Hepatocyte (in vitro differentiated cells): ENCODE data around the gene NCOA7. TPM values are rescaled to one million over a fixed set of nuclear protein-coding genes. Genes with fewer than 3 reads are reported as not detected.
A peak's percentile ranks its signal among the peaks of the same experiment; 100 is the strongest.
"Not testable (repeated sequence)": the region's sequence is repeated elsewhere in the genome, so short reads cannot be mapped to it uniquely, and the experiment has no call there.

ENCODE experiments used
- DNase-seq: peaks from one replicate; pipeline ENCODE4 v3.0.0-alpha.2; 2016; ENCODE audit warnings: low spot score
- H2AFZ ChIP-seq: fragments of 200-600 bp; sonication (generic); 2 replicates; pipeline ENCODE4 v1.6.0; 2016; ENCODE audit warnings: antibody characterized with exemption, mild to moderate bottlenecking
- H3K27ac ChIP-seq: fragments of 200-600 bp; sonication (generic); 2 replicates; pipeline ENCODE4 v1.5.1; 2016; ENCODE audit warnings: mild to moderate bottlenecking
- H3K27me3 ChIP-seq: fragments of 200-600 bp; sonication (generic); 2 replicates; pipeline ENCODE4 v1.6.1; 2016
- H3K36me3 ChIP-seq: fragments of 200-600 bp; sonication (generic); replicated peaks from 2 replicates; pipeline ENCODE4 v1.5.1; 2016; ENCODE audit warnings: low read depth; ENCODE audit not compliant: insufficient read depth
- H3K4me1 ChIP-seq: fragments of 200-600 bp; sonication (generic); 2 replicates; pipeline ENCODE4 v1.5.1; 2016; ENCODE audit warnings: mild to moderate bottlenecking, moderate library complexity; ENCODE audit not compliant: insufficient read depth
- H3K4me2 ChIP-seq: fragments of 200-600 bp; sonication (generic); 2 replicates; pipeline ENCODE4 v1.6.0; 2016
- H3K4me3 ChIP-seq: fragments of 200-600 bp; sonication (generic); 2 replicates; pipeline ENCODE4 v1.5.1; 2016; ENCODE audit warnings: mild to moderate bottlenecking
- H3K79me2 ChIP-seq: fragments of 200-600 bp; sonication (generic); 2 replicates; pipeline ENCODE4 v1.6.0; 2017; ENCODE audit warnings: mild to moderate bottlenecking
- H3K9me2 ChIP-seq: fragments of 200-600 bp; sonication (generic); replicated peaks from 2 replicates; pipeline ENCODE4 v1.6.0; 2017; ENCODE audit warnings: mild to moderate bottlenecking; ENCODE audit not compliant: insufficient read depth
- H3K9me3 ChIP-seq: fragments of 200-600 bp; sonication (generic); 2 replicates; pipeline ENCODE4 v1.5.1; 2016; ENCODE audit warnings: low read depth, mild to moderate bottlenecking
- H4K20me1 ChIP-seq: fragments of 200-600 bp; sonication (generic); 2 replicates; pipeline ENCODE4 v1.6.0; 2016; ENCODE audit warnings: mild to moderate bottlenecking; ENCODE audit not compliant: insufficient read depth, poor library complexity, severe bottlenecking
- CTCF ChIP-seq: fragments of 200-600 bp; sonication (generic); IDR thresholded peaks from 2 replicates; pipeline ENCODE4 v1.5.1; 2016; ENCODE audit warnings: antibody characterized with exemption, mild to moderate bottlenecking; ENCODE audit not compliant: poor library complexity
- EZH2 ChIP-seq: fragments of 200-600 bp; sonication (generic); IDR thresholded peaks from 2 replicates; pipeline ENCODE4 v1.6.1; 2016; ENCODE audit warnings: antibody characterized with exemption, mild to moderate bottlenecking, borderline replicate concordance
- EZH2phosphoT487 ChIP-seq: fragments of 200-600 bp; sonication (generic); IDR thresholded peaks from one replicate; pipeline ENCODE4 v1.6.1; 2018; ENCODE audit warnings: antibody characterized with exemption, mild to moderate bottlenecking, low read depth, moderate library complexity; ENCODE audit not compliant: unreplicated experiment, severe bottlenecking
- WGBS: methylation state at CpG from one replicate; pipeline ENCODE4 v1.1.6; 2016; ENCODE audit warnings: low lambda C conversion rate; ENCODE audit errors: missing lambda C conversion rate; 5-methylcytosine and 5-hydroxymethylcytosine counted together
- polyA plus RNA-seq: library from polyadenylated mRNA; unstranded; fragments of >200 nt; fragmentation: Nextera tagmentation; extraction: Ambion mirVana; gene quantifications from 2 replicates; pipeline ENCODE4 v1.2.1, GENCODE V29; 2016
- total RNA-seq: library from RNA; depleted of rRNA; stranded (reverse); fragments of >200 nt; gene quantifications from 2 replicates; pipeline ENCODE4 v1.2.3, GENCODE V29; 2014

Gene NCOA7
- total and polyA plus RNA-seq, 2 experiments from 2014 or later = 17.3 to 42.0 TPM

DNA sequence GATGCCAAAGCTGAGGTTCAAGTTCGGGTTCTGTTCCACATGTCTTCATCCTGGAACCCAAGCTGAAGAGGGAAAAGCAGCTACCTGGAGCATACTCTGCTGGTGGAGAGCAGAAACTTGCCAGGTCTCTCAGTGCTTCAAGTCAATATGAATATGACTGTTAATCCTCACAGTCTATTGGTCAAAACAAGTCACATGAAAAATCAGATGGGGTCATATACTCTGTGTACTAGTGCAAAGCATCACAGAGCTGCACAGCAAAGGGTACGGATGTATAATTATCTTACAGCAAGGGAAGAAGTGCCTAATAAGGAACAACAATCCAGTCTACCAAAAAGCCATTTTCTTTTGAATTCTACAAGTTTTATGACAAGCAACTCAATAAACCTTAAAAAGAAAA, 11.6 kb downstream of the NCOA7 start:
- no peaks in the 10 kb centered on the region for H3K27me3 ChIP-seq
- no peak overlapping the region for H3K27ac ChIP-seq
- H3K4me2 ChIP-seq = no peak overlapping the region
- no peaks in the 10 kb centered on the region for H3K9me2 ChIP-seq
- no peaks in the 10 kb centered on the region for H3K9me3 ChIP-seq
- no peaks in the 10 kb centered on the region for H3K4me1 ChIP-seq
- TF ChIP-seq EZH2 (no peak), EZH2phosphoT487 (no peak)
- H2AFZ ChIP-seq = no peak overlapping the region
- WGBS = 98% methylated on average over 2 of the region's 2 CpGs
- H3K4me3 ChIP-seq = no peak overlapping the region
- H4K20me1 ChIP-seq = no peaks in the 10 kb centered on the region
- peaks cover 36% of the 10 kb centered on the region for H3K79me2 ChIP-seq
- no peak for DNase-seq
- no peaks in the 10 kb centered on the region for H3K36me3 ChIP-seq

DNA sequence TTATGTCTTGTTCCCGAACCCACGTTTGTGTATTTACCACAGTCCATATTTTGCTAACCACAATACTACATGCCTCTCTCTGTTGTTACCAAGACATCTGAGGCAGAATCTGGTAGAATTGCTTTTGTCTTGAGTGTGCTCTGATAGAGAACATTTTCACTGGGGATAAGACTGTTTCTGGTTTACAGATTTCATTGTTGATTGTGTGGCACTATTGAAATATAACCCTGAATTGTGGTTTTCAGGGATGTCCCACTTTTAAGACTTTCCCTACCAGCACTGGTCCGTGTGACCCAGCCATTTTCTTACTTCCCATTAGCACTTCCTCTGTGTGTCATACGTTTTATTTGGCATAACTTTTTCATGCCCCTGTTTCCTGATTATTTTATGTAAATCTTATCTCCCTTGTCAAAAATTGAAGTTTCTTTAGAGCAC, 12.2 kb downstream of the NCOA7 start:
- Histone ChIP-seq H3K4me3 (no peak overlapping the region), H3K27ac (no peak overlapping the region), H3K36me3 (no peaks in the 10 kb centered on the region), H3K9me3 (no peaks in the 10 kb centered on the region), H3K79me2 (peaks cover 37% of the 10 kb centered on the region), H3K9me2 (no peaks in the 10 kb centered on the region), H2AFZ (no peak overlapping the region), H3K4me2 (no peak overlapping the region), H3K27me3 (no peaks in the 10 kb centered on the region), H3K4me1 (no peaks in the 10 kb centered on the region), H4K20me1 (no peaks in the 10 kb centered on the region)
- WGBS = 75% methylated on average over 4 of the region's 4 CpGs
- no peak for DNase-seq
- no peak for TF ChIP-seq EZH2phosphoT487
- no peak for TF ChIP-seq CTCF
- TF ChIP-seq EZH2 = no peak

GRCh38 chr6:125804264-125804663, 13.5 kb downstream of the NCOA7 start:
- Histone ChIP-seq H3K27ac (no peak overlapping the region), H3K4me3 (no peak overlapping the region), H4K20me1 (no peaks in the 10 kb centered on the region), H2AFZ (no peak overlapping the region), H3K9me2 (no peaks in the 10 kb centered on the region), H3K79me2 (peaks cover 46% of the 10 kb centered on the region), H3K27me3 (no peaks in the 10 kb centered on the region), H3K9me3 (no peaks in the 10 kb centered on the region), H3K36me3 (no peaks in the 10 kb centered on the region), H3K4me1 (no peaks in the 10 kb centered on the region), H3K4me2 (no peak overlapping the region)
- DNase-seq = no peak
- TF ChIP-seq CTCF (no peak), EZH2 (no peak), EZH2phosphoT487 (no peak)

GRCh38 chr6:125804866-125805425, 14.2 kb downstream of the NCOA7 start:
- H3K4me1 ChIP-seq, H3K36me3 ChIP-seq, H4K20me1 ChIP-seq, H3K27me3 ChIP-seq, H3K9me2 ChIP-seq, H3K9me3 ChIP-seq, H3K4me2 ChIP-seq, H3K4me3 ChIP-seq, H2AFZ ChIP-seq, DNase-seq: not testable (repeated sequence)
- H3K27ac ChIP-seq = peak overlapping the region; percentile 61
- peaks cover 48% of the 10 kb centered on the region for H3K79me2 ChIP-seq
- 91% methylated on average over 9 of the region's 10 CpGs for WGBS
